Endothelial cell of umbilical vein (primary cell): ENCODE results near the gene SRGN. TPM values are rescaled to one million over a fixed set of nuclear protein-coding genes. Genes with fewer than 3 reads are reported as not detected.

Experiments
- BruUV-seq: library from RNA; stranded (reverse); fragments of 400-500 nt; replicated peaks from 2 replicates; lab custom pipeline; 2021; lab: Mats Ljungman, UMichigan
- CTCF ChIA-PET: fragments of 300-600, 350-600 bp; sonication (Branson Sonifier 250); formaldehyde crosslinking; loops from one replicate; lab custom pipeline; 2021; ENCODE audit warnings: antibody characterized with exemption, inconsistent platforms; lab: Charles Lee
- POLR2A ChIA-PET: fragments of 300-600, 350-600 bp; sonication (Branson Sonifier 250); formaldehyde crosslinking; loops from one replicate; lab custom pipeline; 2021; ENCODE audit warnings: antibody characterized with exemption, inconsistent platforms; lab: Charles Lee
- DNase-seq: peaks from one replicate; pipeline ENCODE4 v3.0.0-alpha.2; 2011; ENCODE audit warnings: low read depth, low spot score
- FAIRE-seq: peaks from 2 replicates; lab custom pipeline; 2011; peaks lifted over from hg19 to GRCh38; lab: Jason Lieb, UNC
- H2AFZ ChIP-seq: 2 replicates; pipeline ENCODE4 v1.6.0; 2012; ENCODE audit warnings: low read depth, low read length, control low read depth, inconsistent platforms
- H3K27ac ChIP-seq: 2 replicates; pipeline ENCODE4 v1.5.1; 2011; ENCODE audit warnings: low read depth, mild to moderate bottlenecking, control low read depth, low read length, moderate library complexity; ENCODE audit not compliant: insufficient read depth
- H3K27me3 ChIP-seq, 2 experiments: 2 replicates each; pipeline versions ENCODE4 v1.6.0 to v1.6.1; 2011; ENCODE audit warnings: low read length in 2 of 2, mixed read lengths in 1 of 2; ENCODE audit not compliant: control insufficient read depth in 2 of 2, insufficient read depth in 2 of 2
- H3K36me3 ChIP-seq, 2 experiments: 2 replicates in 1 of 2; 3 replicates in 1 of 2; pipeline ENCODE4 v1.5.1; 2011; ENCODE audit warnings: low read length in 2 of 2, mild to moderate bottlenecking in 1 of 2, moderate library complexity in 1 of 2; ENCODE audit not compliant: control insufficient read depth in 2 of 2, insufficient read depth in 2 of 2; ENCODE audit errors: extremely low read depth in 1 of 2
- H3K4me1 ChIP-seq: 3 replicates; pipeline ENCODE4 v1.5.1; 2011; ENCODE audit warnings: mild to moderate bottlenecking, low read length; ENCODE audit not compliant: control insufficient read depth, insufficient read depth; ENCODE audit errors: extremely low read depth
- H3K4me2 ChIP-seq: 2 replicates; pipeline ENCODE4 v1.6.1; 2011; ENCODE audit warnings: low read length, control low read depth, mixed read lengths; ENCODE audit not compliant: insufficient read depth
- H3K4me3 ChIP-seq, 3 experiments: fragments of 200-600 bp in 1 of 3; sonication (generic), shearing (Covaris generic) in 1 of 3; replicated peaks in 1 of 3; 2 replicates each; pipeline ENCODE4 v1.5.1; 2011 to 2016; ENCODE audit warnings: control low read depth in 3 of 3, low read length in 3 of 3, mild to moderate bottlenecking in 2 of 3, inconsistent platforms in 1 of 3, low read depth in 1 of 3, moderate library complexity in 1 of 3; ENCODE audit not compliant: insufficient read depth in 1 of 3
- H3K79me2 ChIP-seq: 2 replicates; pipeline ENCODE4 v1.6.0; 2012; ENCODE audit warnings: low read length, inconsistent platforms; ENCODE audit not compliant: control insufficient read depth, insufficient read depth
- H3K9ac ChIP-seq: replicated peaks from 2 replicates; pipeline ENCODE3; 2011; ENCODE audit warnings: low read length, control low read depth; ENCODE audit not compliant: insufficient read depth; ENCODE audit errors: extremely low read depth
- H3K9me1 ChIP-seq: replicated peaks from 3 replicates; pipeline ENCODE4 v1.6.0; 2011; ENCODE audit warnings: mild to moderate bottlenecking, low read length; ENCODE audit not compliant: control insufficient read depth, insufficient read depth; ENCODE audit errors: extremely low read depth
- H3K9me3 ChIP-seq: replicated peaks from 2 replicates; pipeline ENCODE4 v1.5.1; 2012; ENCODE audit warnings: low read length, inconsistent platforms; ENCODE audit not compliant: control insufficient read depth, insufficient read depth
- H4K20me1 ChIP-seq: replicated peaks from 2 replicates; pipeline ENCODE3; 2011; ENCODE audit warnings: mild to moderate bottlenecking, low read length; ENCODE audit not compliant: control insufficient read depth, insufficient read depth; ENCODE audit errors: extremely low read depth
- CTCF ChIP-seq, 2 donors: IDR thresholded peaks; 1 replicate in 1 of 2; 2 replicates in 1 of 2; pipeline ENCODE4 v1.5.1; 2011; ENCODE audit warnings: low read length in 2 of 2, mild to moderate bottlenecking in 2 of 2, moderate library complexity in 2 of 2, control low read depth in 1 of 2, inconsistent platforms in 1 of 2, low read depth in 1 of 2; ENCODE audit not compliant: insufficient read depth in 1 of 2; ENCODE audit errors: extremely low read depth in 1 of 2
- EZH2 ChIP-seq: IDR thresholded peaks from 2 replicates; pipeline ENCODE4 v1.6.1; 2012; ENCODE audit warnings: borderline replicate concordance, low read depth, mild to moderate bottlenecking, moderate library complexity, low read length, inconsistent platforms; ENCODE audit not compliant: severe bottlenecking
- FOS ChIP-seq: IDR thresholded peaks from 2 replicates; pipeline ENCODE4 v1.6.1; 2011; ENCODE audit warnings: mild to moderate bottlenecking, low read length, moderate library complexity, borderline replicate concordance; ENCODE audit not compliant: insufficient read depth
- GATA2 ChIP-seq: IDR thresholded peaks from 2 replicates; pipeline ENCODE4 v1.7.0; 2011; ENCODE audit warnings: low read depth, mild to moderate bottlenecking, moderate library complexity, mixed read lengths, low read length; ENCODE audit not compliant: insufficient read length, insufficient read depth
- JUN ChIP-seq: IDR thresholded peaks from 2 replicates; pipeline ENCODE4 v1.6.1; 2011; ENCODE audit warnings: borderline replicate concordance, low read depth; ENCODE audit not compliant: insufficient read length, insufficient read depth
- MAX ChIP-seq: IDR thresholded peaks from 2 replicates; pipeline ENCODE4 v1.6.1; 2011; ENCODE audit not compliant: insufficient read depth, insufficient read length
- MYC ChIP-seq: IDR thresholded peaks from one replicate; pipeline ENCODE4 v1.6.1; 2011; ENCODE audit warnings: mild to moderate bottlenecking, low read depth, low read length
- POLR2A ChIP-seq: IDR thresholded peaks from 2 replicates; pipeline ENCODE4 v1.6.1; 2012; ENCODE audit warnings: low read depth, mild to moderate bottlenecking, control low read depth, low read length
- POLR2AphosphoS5 ChIP-seq: IDR thresholded peaks from 2 replicates; pipeline ENCODE4 v1.6.1; 2012; ENCODE audit warnings: low read depth, mild to moderate bottlenecking, control low read depth, low read length, moderate library complexity; ENCODE audit not compliant: insufficient read depth
- dilution Hi-C: fragments of 300-500 bp; cut with MboI; formaldehyde crosslinking; loops from one replicate; pipeline ENCODE4 v1.15.0; 2019; ENCODE audit warnings: low sequenced_read_pairs; ENCODE audit not compliant: extremely low pct_ligation_motif_present
- intact Hi-C: fragments of 100-400 bp; cut with micrococcal nuclease; formaldehyde crosslinking; loops from one replicate; pipeline ENCODE4 v1.10.0; 2022
- polyA plus RNA-seq, 4 experiments: library from polyadenylated mRNA; depleted of rRNA in 3 of 4; stranded (reverse) in 3 of 4; unstranded in 1 of 4; fragments of >200 nt; gene quantifications; 2 replicates each; pipeline versions ENCODE4 v1.2.1 to v1.2.3, GENCODE V29; 2011 to 2012; ENCODE audit warnings: missing spikeins in 1 of 4
- total RNA-seq: library from RNA; stranded (reverse); gene quantifications from 2 replicates; pipeline ENCODE4 v1.2.3, GENCODE V29; 2021

Gene SRGN
- total and polyA plus RNA-seq, 2 donors (not counting 3 experiments of a cell fraction or from before 2014, with no cell fraction given): 384 to 450 TPM

- Histone ChIP-seq H3K9me3 (no peaks in the 10 kb centered on the region), H3K79me2 (peaks cover 7% of the 10 kb centered on the region), H3K9ac (no peak overlapping the region), H3K27ac (no peak overlapping the region), H4K20me1 (no peaks in the 10 kb centered on the region), H2AFZ (no peak overlapping the region), H3K9me1 (no peaks in the 10 kb centered on the region), H3K4me3 (no peak overlapping the region), H3K4me2 (no peak overlapping the region), H3K36me3 (peaks cover 6 to 13% of the 10 kb centered on the region in 2 experiments), H3K4me1 (peaks cover 3% of the 10 kb centered on the region), H3K27me3 (no peaks in the 10 kb centered on the region)
- intact Hi-C loops: no loop called here
- DNase-seq: no peak
- CTCF ChIA-PET: interaction anchor here (1.0 kb wide), 1 partner anchor 103 kb away, joined by 4 read pairs; no protein-coding TSS in a partner anchor
- no peak for FAIRE-seq
- no TSS peak for BruUV-seq
- dilution Hi-C loops: no loop called here
- TF ChIP-seq POLR2AphosphoS5: no peak
- TF ChIP-seq MYC: no peak
- no peak for TF ChIP-seq FOS
- TF ChIP-seq JUN: no peak
- no peak for TF ChIP-seq POLR2A
- TF ChIP-seq MAX: no peak
- no peak for TF ChIP-seq GATA2
- TF ChIP-seq EZH2: no peak
- TF ChIP-seq CTCF (IDR thresholded peaks at IDR 0.05; ENCODE audit: extremely low read depth in 1 of 2, insufficient read depth in 1 of 2, low read depth in 1 of 2, low read length in 2 of 2): no peak
- POLR2A ChIA-PET: no interaction called here
Observed at GRCh38 chr10:69107699-69108098, 19.8 kb downstream of the SRGN start.
